Kasumi-1 (cell line): ENCODE data around the gene ARHGEF19.
A peak's percentile ranks its signal among the peaks of the same experiment; 100 is the strongest.
"Not testable (repeated sequence)": the region's sequence is repeated elsewhere in the genome, so short reads cannot be mapped to it uniquely, and the experiment has no call there.

Experiments used
- DNase-seq, 2 experiments: peaks; one replicate each; lab custom pipeline; 2025; lab: John Stamatoyannopoulos, UW

The ARHGEF19 gene

DNA sequence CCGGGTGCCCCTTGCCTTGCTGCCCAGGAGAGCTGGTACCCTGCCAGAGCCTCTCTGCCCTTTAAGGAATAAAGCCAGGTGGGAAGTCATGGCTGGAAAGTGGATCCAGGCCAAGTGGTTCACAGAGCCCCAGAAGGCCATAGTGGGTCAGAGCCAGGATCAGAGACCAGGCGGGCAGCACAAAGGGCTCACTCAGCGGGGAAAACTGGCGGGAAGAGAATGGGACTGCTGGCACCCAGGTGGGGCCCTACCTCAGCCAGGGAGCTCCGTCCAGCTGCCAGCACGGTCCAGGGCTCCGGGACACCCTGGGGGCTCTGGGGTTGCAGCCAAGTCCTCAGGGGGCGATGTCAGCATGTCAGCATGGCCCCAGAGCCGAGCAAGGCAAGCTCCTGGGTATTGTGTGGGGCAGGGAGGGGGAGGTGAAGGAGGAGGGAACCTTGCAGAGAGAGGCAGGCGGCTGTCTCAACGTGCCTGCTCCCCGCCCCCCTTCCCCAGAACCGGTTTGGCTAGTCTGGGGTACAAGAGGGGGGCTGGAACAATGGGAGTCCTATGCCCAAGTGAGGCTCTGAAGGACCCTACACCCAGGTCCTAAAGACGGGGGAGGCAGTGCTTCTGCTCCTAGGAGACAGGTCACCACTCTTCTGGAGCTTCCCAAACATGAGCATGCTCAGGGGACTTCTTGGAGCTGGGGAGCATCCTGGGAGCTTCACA, at the start of gene ARHGEF19:
Gene ARHGEF19, minus strand, starts transcription at position 402 of the 711 bp plus-strand sequence. CDS start 3,598 bp downstream, outside the sequence.
- DNase-seq, result no peak

DNA sequence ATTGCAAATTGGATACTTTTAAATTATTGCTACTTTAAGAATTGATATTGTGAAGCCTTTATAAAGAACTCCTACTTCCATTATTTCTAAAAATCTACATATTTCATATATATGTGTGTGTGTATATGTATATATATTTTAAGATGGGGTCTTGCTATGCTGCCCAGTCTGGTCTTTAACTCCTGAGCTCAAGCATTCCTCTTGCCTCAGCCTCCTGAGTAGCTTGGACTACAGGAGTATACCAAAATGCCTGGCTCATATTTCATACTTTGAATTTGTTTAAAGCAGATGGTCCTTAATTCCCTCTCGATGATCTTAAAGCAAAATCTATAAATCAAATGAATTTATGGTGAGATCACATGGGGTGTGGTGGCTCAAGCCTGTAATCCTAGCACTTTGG, 49.6 kb upstream of the ARHGEF19 start:
- no peak for DNase-seq

DNA sequence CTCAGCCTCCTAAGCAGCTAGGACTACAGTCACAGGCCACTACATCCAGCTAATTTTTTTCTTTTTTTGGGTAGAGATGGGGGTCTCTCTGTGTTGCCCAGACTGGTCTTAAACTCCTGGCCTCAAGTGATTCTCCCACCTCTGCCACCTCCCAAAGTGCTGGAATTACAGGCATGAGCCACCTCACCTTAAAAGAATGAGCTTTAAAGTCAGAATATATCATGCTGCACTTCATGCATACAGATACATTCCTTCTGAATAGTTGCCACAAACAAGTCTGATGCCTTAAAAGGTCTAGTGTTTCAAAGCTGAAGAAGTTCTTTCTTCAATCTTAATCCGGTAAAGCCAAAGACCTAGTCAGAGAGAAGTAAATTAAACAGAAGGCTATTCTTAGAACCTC, 48.4 kb upstream of the ARHGEF19 start:
- no peak for DNase-seq

DNA sequence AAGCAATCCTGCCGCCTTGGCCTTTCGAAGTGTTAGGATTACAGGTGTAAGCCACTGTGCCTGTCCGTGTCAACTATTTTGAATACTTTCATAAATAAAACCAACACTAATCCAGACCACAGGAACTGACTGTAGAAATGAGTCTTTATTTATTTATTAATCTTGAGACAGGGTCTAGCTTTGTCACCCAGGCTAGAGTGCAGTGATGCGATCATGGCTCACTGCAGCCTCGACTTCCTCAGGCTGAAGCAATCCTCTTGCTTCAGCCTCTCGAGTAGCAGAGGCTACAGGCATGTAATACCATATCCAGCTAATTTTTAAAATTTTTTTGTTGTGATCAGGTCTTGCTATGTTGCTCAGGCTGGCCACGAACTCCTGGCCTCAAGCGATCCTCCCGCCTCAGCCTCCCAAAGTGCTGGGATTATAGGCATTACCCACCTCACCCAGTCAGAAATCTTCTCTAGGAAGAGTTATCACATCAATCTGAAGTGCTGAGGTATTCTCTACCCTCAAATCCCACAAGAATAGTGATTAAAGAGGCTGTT, 46.2 kb upstream of the ARHGEF19 start:
- no peak for DNase-seq

DNA sequence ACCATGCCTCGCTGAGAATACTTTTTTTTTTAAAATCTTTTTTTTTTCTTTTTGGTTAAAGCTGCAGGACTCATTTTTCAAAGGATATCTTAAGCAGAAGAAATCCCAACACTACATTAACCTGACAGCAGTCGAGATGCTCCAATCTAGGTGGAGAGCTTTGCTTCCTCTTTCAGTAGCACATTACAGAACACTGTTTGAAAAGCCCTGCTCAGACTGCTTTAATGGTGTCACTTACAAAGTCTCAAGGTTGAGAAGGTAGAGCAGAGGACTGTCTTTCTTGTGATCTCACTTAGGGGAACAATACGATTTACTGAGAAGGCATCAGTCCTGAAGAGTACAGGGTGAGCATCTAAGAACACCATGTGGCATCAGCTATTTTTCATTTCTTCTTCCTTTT, 45.5 kb upstream of the ARHGEF19 start:
- no peak for DNase-seq

DNA sequence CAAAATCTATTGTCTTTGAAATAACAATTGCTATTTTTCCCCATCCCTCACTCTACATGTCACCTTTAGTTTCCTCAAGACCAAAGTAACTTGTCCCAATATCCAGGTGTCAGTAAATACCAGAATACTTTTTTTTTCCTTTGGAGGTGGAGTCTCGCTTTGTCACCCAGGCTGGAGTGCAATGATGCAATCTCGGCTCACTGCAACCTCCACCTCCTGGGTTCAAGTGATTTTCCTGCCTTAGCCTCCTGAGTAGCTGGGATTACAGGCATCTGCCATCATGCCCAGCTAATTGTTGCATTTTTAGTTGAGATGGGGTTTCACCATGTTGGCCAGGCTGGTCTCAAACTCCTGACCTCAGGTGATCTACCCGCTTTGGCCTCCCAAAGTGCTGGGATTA, 45.1 kb upstream of the ARHGEF19 start:
- not testable (repeated sequence) for DNase-seq

DNA sequence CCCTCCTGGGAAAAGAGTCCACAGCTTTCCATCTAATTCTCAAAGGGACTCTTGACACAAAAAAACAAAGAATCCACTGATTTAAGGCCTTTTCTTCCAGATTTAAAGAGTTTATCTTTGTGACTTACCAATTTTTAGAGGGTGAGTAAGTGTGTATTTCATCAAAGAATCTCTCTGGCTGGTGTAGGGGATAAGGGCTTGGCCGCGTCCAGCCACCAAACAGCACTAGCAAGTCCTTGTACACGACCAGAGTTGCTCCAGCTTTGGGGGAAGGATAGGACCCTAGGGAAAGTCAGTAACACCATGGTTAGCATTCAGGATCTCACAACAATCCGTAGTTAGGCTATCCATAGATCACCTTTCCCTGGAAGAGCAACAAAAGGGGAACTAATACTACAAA, 44.0 kb upstream of the ARHGEF19 start:
- DNase-seq, result no peak

DNA sequence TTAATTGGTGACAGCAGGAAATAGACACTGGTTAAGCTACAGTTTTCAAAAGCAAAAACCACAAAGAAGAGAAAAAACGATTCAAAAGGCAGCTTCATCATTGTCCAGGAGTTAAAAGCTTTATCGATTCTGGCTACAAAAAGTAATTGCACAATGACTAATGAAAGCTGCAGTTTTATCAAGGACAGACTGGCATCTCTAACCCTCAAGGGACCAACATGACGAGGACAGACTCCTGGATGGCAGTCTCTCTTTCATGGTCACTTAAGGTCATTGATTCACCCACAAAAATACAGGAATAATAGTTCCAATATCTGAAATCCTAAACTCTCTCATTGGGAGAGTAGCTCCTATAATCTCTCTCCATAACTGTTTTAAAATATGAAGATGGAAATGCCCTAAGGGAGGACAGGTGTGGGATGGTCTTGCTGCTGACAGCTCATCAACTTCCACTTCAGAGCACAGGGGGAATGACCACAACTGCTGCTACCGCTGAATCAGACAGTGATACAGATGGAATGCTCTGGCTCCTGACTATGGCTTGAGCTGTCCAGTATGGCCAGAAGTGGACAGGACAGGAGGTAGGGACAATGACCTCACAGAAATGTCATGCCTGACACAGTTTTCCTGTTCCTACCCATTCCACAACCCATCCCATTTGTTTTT, 41.9 kb upstream of the ARHGEF19 start:
- no peak for DNase-seq

DNA sequence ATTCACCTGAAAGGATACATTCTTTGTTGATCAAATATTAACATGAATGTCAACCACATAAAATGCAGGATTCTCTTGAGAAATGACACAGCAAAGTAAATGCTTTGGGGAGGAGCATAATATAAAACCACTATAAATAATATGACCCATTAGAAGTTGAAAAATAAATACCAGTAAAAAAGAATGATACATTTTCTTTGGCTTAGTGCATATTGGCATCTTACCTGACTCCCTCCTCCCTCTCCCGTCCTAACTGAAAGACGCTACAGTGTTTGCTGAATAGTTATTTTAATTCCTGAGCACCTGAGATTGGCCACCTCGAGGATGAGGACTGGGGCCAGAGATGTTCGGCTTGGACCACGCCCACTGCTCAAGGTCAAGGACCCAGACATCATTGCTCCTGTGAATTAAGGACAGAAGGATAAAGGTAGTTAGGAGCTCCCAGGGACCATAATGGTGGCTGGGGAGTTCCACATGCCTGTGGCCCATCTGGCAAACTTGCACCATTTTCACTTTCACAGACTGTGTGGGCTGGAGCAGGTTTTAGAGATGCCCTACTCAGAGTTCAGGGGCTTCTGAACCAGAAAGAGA, 41.0 kb upstream of the ARHGEF19 start:
- no peak for DNase-seq

DNA sequence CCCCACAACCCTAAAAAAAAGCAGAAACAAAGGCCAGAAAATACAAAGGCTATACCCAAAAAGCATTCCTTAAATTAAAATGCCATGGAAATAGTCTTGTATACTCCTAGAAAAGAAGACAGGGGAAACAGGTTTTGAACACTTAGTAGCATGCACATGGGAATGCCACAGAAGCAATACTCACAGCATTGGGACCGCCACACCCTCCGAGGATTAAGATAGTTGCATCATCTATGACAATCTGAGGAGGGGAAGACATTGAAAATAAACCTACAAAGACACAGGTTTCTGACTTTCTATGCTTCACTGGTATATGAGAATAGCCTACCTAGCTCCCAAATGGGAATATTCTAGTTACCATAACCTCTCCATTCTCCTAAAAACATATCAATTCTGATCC, 40.5 kb upstream of the ARHGEF19 start:
- no peak for DNase-seq

DNA sequence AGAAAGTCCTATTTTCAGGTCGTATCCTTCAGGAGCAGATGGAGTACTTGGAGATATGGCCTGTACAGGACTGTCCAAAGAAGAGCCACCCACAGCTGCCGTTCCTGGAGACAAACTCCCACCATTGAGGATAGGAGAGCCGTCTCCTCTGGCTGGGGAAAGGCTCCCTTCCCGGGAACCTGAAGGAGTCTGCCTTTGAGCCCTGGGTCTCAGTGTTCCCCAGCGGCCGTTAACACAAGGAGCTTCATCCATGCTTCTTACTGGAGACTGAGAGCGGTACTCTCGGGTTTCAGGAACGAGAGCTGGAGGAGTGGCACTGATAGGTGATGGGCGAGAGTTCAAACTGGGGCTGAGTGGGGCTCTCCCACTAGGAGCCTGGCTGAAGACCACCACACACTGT, 38.9 kb upstream of the ARHGEF19 start:
- no peak for DNase-seq

DNA sequence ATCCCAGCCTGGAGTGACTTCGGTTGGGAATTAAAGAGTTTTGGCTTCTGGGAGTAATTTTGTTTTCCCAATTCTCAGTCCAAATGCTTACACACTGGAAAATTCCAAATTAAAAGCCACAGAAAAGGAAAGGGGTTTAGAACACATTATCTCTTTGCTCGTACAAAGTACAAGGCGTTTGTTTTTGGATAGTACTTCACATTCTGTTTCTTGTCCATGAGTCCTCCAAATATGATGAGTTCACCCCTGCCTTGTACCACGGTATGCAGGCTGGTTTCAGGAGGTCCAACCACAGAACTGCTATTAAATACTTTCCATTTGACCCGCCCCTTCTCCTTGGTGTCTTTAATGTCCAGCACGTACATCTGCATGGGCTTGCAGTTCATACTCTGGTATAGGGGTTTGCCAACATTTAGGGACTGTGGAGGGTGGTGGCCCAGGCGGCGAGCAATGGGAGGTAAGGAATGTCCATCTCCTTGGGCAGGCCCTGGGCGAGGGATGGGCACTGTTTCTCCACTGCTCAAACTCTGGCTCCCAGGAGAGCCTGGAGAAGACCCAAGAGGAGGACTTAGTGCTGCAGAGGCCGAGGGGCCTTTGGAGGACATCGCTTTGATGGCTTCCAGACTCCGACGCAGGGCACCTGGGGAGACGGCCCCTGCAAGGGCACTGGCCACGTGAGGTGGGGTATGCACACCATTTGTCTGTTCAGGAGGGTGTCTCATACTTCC, 38.2 kb upstream of the ARHGEF19 start:
- no peak for DNase-seq

DNA sequence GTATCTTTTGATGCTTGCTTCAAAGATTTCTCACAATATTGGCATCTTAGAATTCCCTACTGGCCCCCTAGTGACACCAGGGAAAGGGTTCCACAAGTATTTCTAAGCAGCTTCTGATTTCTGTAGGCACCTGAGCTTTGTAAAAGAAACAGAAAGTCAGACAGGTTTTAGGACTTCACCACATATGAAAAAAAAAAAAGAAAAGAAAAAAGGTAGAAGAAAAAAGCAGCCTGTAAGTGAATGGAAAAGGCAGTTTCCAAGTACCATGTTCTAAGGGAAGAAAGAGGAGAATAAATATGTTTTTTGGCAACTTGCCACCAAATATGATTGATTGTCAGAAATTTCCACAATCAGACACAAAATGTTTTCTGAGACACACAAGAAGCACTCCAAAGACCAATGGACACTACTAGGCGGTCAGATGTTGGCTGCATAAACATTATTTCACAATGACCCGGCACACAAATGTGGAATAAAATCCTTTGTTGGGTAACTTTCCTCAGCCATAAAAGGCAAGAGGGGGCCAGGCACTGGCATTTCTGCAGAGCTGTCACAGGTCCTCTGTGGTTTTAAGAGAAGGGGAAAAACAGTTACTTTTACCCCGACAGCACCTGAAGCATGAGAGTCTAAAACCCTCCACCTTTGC, 37.3 kb upstream of the ARHGEF19 start:
- no peak for DNase-seq

DNA sequence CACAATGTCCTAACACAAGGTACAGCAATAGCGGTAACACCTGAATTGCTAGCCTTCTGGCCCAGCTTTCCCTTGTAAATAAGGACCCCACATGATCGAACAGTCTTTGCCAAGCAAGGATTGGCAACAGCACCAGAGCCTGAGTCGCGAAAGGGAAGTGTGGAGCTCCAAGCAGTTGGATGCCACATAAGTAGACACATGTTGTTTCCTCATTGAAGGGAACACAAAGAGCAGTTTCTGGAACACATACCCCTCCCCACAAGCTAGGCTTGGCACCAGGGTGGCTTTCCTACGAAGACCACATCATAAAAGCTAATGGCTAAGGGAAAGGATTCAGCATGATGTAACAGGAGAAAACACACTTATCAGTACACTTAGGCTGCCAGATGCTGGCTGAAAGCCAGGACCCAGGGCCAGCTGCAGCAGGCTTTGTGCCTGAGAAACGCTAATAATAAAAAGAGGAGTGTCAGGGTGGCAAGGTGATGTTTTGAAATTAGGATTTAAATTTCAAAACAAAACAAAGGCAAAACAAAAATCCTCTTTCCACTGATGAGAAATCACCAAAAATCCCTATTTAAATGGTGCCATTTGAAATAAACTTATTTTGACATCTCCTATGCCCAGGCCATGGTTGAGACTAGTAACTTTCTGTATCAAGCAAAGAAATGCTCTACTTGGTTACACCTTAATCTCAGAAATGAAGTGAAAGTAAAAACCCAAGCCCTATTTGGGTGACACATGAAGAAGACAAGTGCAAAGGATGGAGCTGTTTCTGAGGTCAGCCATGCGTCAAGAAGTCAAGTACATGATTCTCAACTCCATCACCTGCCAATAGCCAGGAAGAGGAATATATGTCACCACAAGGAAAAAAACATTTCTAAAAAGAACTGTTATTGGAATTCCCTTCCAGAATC, 36.4 kb upstream of the ARHGEF19 start:
- peak; percentile 43 to 46 for DNase-seq

DNA sequence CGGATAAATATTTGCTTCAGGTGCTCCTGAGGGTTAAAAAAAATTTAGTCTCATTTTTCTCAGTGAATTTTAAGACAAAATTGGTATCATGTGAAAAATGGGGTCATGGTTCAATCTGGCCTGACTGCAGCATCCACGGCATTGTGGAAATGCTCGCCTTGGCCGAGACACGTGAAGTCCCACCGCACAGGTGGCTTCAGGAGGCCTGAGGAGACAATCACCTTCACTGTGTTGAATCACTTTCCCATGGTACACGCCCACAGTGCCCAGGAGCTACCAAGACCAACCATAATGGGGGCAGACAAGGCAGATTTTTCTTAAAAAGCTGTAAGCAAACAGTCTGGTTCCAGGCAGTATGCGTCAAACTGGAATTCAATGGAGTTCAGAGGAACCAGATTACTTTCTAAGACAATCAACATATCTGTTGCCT, 35.6 kb upstream of the ARHGEF19 start:
- DNase-seq, result no peak

DNA sequence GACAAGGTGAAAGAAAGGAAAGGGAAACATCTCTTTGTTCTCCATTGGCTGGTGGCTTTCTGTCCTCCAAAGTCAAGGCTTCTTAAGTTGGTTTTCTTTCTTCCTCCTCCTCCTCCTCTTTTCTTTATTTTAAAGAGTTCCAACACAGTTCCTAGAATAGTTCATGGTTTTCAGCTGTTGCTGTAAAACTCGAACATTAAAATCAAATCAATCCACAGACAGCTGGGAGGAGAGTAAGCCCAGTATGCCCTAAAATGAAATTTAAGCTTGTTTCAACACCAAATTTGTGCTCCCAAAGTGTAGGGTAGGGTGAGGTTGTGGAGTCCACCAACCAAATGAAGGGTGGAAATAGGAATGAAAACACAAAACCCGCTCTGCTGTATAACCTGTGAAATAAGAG, 35.0 kb upstream of the ARHGEF19 start:
- no peak for DNase-seq

DNA sequence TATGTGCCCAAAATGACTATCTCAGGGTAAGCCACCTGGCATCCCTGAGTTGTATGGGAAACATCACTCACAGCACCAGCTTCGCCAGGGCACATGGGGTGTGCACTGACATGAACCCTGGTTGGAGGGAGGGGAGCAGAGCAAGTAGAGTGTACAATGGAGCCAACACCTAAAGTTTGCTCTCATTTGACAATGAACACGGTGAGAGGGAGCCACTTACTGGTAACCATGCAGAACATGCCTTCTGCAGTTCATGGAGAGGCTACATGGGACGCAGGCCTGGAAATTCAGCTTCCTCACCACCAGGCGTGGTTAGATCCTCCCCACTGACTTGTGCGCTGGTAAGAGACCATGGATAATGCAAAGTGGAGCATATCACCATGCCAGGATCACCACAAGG, 34.5 kb upstream of the ARHGEF19 start:
- DNase-seq, result no peak

DNA sequence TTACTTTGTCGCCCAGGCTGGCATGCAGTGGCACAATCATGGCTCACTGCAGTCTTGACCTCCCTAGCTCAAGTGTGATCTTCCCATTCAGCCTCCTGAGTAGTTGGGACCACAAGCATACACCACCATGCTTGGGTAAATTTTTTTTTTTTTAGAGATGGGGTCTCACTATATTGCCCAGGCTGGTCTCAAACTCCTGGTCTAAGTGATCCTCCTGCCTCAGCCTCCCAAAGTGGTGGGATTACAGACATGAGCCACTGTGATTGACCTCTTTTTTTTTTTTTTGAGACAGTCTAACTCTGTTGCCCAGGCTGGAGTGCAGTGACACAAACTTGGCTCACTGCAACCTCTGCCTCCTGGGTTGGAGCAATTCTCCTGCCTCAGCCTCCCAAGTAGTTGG, 33.8 kb upstream of the ARHGEF19 start:
- DNase-seq, result not testable (repeated sequence)

DNA sequence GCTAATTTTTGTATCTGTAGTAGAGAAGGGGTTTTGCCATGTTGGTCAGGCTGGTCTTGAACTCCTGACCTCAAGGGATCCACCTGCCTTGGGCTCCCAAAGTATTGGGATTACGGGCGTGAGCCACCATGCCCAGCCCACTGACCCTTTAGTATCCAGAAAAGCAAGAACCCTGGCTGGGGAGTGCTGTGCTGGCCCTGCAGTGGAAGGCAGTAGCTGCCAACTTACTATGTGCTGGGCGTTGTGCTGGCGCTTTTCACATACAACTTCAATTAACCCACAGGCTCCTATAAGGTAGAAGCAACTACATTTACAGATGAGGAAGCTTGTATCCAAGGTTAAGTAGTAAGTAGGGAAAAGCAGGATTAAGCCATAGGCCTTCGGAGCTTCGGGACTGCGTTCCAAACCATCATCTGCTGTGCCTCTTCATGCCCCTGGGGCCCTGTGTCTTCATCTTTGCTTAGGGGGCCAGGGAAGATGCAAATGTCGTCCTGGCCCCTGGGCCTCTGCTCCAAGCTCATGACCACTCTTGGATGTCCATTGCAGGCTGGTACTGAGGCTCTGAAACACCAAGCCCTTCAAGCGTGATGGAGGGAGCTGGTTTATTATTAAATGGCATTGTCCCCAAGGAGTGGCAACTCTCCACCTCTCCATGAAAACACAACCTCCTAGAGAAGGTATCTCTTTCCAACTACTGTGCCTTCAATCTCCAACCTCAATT, 33.2 kb upstream of the ARHGEF19 start:
- DNase-seq, result no peak

DNA sequence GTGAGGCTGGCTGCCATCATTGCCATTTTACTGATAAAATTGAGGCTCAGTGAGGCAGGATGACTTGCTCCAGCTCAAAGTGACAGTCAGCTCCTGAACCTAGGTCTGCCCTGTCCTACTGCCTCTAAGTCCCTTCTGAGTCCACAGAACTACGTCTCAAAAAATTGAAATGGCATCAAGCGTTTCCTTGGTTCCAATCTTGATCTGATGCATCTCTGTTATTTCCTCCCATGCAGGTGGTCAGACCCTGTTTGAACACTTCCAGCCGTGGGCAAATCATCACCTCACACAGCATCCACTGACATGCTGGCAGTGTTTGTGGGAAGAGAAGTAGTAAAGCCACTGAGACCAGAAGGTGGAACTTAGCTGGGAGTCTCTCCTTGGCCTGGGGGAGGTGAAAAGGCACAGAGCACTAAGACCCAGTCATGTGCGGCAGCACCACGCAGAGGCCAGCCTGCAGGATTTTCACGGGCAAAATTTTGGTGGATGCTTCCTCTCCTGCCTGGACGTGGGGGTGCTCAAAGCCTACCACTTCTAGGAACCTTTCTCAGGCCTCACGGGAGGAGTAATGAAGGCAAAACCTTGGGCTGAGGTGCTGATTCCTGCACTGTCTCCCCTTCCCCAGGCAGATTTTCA, 32.3 kb upstream of the ARHGEF19 start:
- no peak for DNase-seq
